T-helper 2 cell (primary cell): Measurements from ENCODE around the gene MTTP.

ENCODE experiments used
- DNase-seq, 5 experiments: peaks; one replicate each; pipeline versions ENCODE4 v3.0.0 to v3.0.0-alpha.2; 2012 to 2022

The MTTP gene

DNA sequence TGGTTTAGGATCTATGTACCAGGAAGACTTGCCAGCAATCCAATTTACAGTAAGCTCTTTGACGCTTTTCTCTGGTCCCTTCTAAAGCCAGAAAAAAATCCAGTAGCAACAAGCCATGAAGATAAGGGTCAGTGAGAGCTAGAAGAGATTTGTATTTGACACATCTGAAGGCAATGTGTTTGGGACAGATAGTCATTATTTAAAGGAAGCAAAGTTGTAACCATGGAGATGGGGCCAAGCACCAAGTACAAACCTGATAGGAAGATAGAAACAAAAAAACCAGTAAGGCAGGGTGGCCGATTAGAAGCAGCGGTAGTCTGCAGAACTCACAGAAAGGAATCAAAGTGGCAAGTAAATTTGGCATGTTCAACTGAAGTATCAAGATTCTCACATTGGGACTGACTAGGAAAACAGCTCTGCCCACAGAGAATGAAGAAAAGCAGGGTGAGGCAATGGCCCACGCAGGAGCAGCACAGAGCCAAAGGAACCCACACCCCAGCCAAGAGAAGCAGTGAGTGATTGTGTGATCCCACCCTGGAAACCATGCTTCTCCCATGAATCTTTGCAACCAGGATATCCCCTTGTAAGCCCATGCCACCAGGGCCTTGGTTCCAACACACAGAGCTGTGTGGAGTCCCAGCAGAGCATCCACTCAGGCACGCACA, 95.9 kb downstream of the MTTP start:
- DNase-seq = no peak
